ENCODE measurements around the gene KLF12.
A peak's percentile ranks its signal among the peaks of the same experiment; 100 is the strongest.

DNA sequence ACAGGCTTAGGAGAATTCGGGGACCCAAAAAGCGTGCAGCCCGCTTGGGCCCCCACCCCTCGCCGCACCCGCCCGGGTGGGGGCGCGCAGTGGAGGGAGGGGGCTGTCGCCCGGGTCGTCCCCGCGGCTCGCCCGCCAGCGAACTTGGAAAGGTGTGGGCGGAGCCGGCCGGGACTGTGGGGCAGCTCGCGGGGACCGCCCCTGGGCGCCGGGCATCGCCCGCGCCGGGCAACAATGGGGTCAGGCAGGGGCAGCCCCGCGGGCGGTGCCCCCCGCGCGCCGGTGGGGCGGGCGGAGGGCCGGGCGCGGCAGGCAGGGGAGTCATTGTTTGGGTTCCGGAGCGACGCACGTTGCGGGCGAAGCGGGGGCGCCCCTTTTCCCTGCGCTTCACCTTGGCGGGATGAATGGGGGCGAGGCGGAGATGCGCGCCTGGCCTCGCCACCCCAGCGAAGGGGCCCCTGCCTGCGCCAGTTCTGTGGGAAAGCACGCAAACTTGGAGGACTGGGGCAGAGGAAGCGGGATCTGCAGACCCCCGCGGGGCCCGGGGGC, 647 bp upstream of the KLF12 start:
- peak in 1 of 2 donors; percentile 18 for TF ChIP-seq POLR2AphosphoS5 (IDR thresholded peaks at IDR 0.05; ENCODE audit: insufficient read depth in 1 of 2, low read depth in 1 of 2)
- TF ChIP-seq, protein P1, sequence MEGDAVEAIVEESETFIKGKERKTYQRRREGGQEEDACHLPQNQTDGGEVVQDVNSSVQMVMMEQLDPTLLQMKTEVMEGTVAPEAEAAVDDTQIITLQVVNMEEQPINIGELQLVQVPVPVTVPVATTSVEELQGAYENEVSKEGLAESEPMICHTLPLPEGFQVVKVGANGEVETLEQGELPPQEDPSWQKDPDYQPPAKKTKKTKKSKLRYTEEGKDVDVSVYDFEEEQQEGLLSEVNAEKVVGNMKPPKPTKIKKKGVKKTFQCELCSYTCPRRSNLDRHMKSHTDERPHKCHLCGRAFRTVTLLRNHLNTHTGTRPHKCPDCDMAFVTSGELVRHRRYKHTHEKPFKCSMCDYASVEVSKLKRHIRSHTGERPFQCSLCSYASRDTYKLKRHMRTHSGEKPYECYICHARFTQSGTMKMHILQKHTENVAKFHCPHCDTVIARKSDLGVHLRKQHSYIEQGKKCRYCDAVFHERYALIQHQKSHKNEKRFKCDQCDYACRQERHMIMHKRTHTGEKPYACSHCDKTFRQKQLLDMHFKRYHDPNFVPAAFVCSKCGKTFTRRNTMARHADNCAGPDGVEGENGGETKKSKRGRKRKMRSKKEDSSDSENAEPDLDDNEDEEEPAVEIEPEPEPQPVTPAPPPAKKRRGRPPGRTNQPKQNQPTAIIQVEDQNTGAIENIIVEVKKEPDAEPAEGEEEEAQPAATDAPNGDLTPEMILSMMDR (IDR thresholded peaks at IDR 0.05): no peak

All from vagina (tissue), 2 donors.